Anterior cingulate cortex (tissue), 58 donors: ENCODE data around the gene KRT6A.

Experiments used
- DNase-seq, 58 donors: peaks; one replicate each; lab custom pipeline; 2025; lab: John Stamatoyannopoulos, UW

Gene KRT6A

GRCh38 chr12:52493172-52493571, at the start of gene KRT6A:
Gene KRT6A (minus strand): TSS chr12:52493257. CDS start chr12:52493188, 69 bp downstream.
- DNase-seq = no peak

GRCh38 chr12:52542157-52542556, 49.1 kb upstream of the KRT6A start:
- DNase-seq = no peak

DNA sequence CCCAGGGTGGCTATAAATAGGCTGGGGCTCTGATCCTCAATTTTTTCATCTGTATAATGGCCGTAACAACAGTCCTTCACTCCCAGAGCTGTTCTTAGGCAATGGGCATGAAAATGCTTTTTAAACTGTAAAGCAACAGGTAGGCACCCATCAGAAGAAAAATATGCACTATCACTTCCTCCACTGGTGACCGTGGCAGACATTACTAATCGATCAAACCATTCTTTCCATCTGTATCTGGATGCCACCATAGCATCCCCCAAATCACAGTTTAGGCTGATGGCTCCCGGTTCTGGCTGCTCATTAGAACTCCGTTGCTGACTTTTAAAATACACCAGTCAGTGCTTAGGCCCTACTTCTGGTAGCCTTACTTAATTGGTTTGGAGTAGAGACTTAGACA, 48.7 kb upstream of the KRT6A start:
- DNase-seq = no peak

DNA sequence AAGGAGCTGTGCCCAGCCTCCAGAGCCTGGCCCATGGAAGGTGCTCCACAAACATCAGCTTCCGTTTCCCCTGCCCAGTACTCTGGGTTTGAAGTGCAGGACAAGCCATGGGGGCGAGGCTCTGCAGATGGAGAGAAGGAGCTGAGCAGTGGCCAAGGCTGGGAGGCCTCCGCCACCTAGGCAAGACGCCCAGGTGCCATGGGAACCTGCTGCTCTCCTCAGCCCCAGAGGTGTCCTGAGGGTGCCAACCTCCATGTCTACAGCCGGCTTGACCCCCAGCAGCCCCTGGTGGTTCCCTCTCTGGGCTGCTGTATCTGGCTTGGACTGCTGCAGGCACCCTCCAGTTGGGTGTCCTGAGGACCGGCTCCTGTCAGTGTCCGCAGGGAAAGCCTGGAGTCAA, 47.5 kb upstream of the KRT6A start:
- DNase-seq = no peak

- no peak for DNase-seq
Observed at GRCh38 chr12:52539821-52540173, 46.7 kb upstream of the KRT6A start.

- DNase-seq = peak in 1 of 58 donors; percentile 4
Observed at GRCh38 chr12:52539083-52539820, 46.2 kb upstream of the KRT6A start.

DNA sequence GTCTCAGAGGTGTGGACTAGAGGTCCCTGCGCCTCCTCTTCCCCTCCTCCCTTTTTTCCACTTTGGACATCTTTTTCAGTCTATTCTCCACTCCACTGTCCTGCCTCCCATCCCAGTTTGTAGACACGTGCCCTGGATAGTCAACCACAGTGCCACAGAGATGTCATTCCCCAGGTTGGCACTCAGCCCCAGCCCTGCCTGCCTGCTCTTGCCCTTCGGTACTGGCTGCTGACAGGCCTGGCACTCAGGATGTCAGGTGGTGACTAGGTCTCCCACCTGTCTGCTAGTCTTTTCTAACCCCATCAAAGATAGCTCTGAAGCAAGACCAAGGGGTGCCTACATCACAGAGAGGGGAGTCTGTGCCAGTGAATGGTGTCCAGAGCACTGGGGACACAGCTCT, 44.0 kb upstream of the KRT6A start:
- DNase-seq = no peak

- DNase-seq = no peak
Observed at GRCh38 chr12:52535574-52535973, 42.5 kb upstream of the KRT6A start.

DNA sequence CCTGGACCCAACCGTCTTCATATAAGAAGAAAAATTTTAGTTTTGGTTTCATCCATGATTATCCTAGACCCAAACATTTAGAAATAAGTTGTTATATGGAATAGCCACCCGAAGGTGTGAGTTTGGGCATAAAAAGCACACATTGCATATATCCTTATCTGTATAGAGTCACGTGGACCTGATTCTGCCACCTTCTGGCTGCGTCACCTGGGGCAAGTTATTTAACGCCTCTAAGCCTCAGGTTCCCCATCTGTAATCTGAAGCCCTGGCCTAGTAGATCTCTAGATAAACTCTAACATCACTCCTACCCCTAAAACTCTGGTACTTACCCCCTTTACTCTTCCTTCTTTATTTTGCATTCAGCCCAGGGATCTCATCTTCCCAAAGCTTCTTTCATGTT, 41.4 kb upstream of the KRT6A start:
- DNase-seq = no peak

DNA sequence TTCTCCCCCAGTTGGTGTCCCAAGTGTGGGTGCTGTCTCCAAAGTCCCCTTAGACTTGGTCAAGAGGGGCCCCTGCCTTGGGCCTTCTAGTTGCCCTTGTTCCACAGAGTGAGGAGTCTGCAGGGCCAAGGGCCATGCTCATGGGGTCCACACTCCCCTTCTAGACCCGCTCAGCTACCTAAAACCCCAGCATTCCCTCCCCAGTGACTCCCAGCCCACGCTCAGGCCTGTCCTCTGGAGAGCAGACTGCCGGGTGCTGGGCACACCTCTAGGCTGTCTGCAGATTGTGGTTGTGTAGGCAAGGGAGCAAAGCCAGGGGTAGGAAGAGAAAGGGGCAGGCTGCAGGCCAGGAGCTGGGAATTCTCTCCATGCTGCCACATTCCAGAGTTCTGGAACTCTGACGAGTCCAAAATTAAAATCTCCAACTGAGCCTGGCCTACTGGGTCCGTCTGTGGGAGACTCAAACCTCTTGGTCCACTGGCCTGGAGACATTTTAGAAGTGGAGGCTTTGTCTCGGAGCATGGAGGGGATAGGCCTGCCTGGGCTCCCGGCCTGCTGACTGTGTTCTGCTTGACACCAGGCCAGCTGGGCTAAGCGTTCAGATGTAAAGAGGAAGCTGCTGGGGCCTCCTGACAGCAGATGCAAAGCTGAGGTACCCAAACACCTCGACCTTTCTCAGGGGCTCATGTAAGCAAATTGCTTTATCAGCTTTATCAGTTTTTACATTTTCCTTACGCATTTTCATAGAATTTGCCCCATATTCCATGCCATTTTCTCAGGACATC, 40.8 kb upstream of the KRT6A start:
- peak in 2 of 58 donors; percentile 6 for DNase-seq

DNA sequence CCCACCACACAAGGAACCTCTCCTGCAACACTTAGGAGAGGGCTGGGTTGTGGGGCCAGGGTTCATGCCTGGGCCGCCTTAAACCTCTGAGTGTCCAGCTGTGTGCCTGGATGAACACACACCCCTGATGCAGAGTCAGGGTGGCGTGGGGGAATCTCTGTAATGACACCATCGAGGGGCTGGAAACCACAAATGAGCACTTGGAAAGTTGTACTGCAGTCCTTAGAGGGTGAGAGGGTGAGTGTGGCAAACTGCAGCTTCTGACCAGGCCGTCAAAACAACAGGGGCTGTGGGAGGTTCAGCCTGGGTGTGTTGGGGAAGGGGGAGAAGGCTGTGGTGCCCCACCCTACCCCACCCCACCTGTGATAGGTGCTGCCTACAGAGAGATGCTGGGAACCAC, 39.6 kb upstream of the KRT6A start:
- no peak for DNase-seq

GRCh38 chr12:52531566-52532300, 38.7 kb upstream of the KRT6A start:
- peak in 3 of 58 donors; percentile 11 to 21 (median 20) for DNase-seq

DNA sequence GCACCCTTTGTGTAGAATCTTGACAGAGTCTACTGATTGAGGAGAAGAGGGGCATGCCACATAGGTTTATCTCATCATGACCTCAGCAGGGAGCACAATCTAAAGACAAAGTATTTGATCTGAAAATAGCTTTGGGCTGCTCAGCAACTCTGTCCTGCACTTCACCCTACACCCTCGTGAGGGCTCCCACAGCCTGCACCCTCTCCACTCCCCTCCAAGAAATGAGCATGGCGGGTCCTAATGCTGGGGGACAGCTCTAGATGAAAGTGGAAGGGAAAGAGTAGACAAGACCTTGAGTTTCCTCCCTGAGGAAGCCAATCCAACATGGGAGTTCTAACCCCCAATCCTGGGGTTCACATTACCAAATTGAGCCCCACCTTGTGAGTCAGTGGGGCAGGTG, 37.8 kb upstream of the KRT6A start:
- no peak for DNase-seq

- no peak for DNase-seq
Observed at GRCh38 chr12:52530366-52530765, 37.3 kb upstream of the KRT6A start.

DNA sequence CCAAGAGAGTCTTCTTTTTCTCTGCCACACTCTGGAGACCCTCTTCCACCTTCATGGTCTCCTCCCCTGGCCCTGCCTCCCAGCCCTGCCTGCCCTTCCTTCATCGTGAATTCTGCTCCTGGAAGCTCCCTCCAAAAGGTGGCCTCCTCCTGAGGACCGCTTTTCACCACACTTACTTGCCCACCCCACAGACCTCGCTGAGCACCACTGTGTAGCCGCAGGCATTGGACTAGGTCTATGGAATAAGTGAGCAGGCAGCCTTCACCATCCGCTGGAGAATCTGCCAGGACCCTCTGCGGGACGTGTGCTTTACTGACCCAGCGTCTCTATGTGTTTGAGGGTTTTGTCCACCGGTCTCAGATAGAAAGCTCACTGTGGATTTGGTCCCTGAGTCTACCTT, 36.8 kb upstream of the KRT6A start:
- no peak for DNase-seq

- no peak for DNase-seq
Observed at GRCh38 chr12:52529417-52529816, 36.4 kb upstream of the KRT6A start.

DNA sequence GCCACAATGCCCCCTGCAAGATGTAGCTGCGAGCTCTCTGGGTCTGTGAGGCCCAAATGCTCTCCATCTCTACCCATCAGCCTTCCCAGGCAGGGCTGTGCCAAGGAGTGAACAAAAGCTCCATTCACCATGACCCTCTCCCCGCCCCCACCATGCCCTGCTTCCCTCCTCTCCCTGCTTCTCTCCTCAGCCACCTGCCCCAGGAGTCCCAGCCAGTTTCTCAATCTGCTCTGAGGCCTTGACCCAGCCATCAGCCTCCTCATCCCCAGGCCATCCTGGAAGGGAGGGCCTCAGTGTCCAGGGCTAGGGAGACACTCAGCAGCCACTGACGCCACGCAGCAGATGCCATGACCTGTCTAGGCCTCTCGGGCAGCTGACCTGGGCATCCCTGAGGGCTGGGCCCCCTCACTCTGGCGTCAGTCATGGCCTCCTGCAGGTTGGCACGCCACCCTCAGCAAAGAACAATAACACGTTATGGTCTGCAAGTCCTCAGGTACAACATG, 35.6 kb upstream of the KRT6A start:
- DNase-seq = peak in 41 of 58 donors; percentile 17 to 76 (median 49)

- no peak for DNase-seq
Observed at GRCh38 chr12:52527121-52527800, 34.2 kb upstream of the KRT6A start.

DNA sequence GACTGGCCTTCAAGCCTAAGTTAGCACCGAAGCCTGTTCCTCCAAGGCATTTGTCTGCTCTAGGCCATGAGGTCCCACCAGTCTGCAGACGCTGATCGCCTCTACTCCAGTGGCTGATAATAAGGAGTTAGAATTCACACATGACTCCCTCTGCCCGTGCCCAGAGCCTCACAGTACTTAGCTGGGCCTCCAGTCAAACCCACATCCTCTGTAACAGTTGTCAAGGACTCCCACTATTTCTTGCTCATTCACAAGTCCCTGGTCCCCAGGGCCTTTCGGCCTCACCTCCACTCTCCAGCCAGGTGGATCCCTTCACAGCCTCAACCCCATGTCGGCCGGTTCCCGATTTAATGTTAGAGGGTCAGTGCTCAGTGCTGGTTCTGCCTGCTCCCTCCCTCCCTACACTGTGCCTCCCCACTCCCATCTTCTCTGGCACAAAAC, 33.5 kb upstream of the KRT6A start:
- DNase-seq = no peak
